H1 (cell line): ENCODE measurements around the gene NFKB1. TPM values are rescaled to one million over a fixed set of nuclear protein-coding genes. Genes with fewer than 3 reads are reported as not detected.

Experiments
- CTCF ChIA-PET: fragments of 300-600 bp; sonication (Branson Sonifier 250); formaldehyde crosslinking; loops from one replicate; lab custom pipeline; 2021; ENCODE audit not compliant: partially characterized antibody; lab: Charles Lee
- POLR2A ChIA-PET: fragments of 300-600 bp; sonication (Branson Sonifier 250); formaldehyde crosslinking; loops from one replicate; lab custom pipeline; 2021; ENCODE audit warnings: inconsistent platforms; ENCODE audit not compliant: partially characterized antibody; lab: Charles Lee
- DNase-seq, 2 experiments: peaks; one replicate each; pipeline versions ENCODE4 v3.0.0 to v3.0.0-alpha.2; 2010 to 2022; ENCODE audit warnings: low spot score in 2 of 2, low read depth in 1 of 2, mixed read lengths in 1 of 2
- FAIRE-seq: peaks from 2 replicates; lab custom pipeline; 2011; peaks lifted over from hg19 to GRCh38; lab: Jason Lieb, UNC
- H2AFZ ChIP-seq: 2 replicates; pipeline ENCODE4 v1.8.1; 2012; ENCODE audit warnings: low read length, inconsistent platforms
- H2AK5ac ChIP-seq: 2 replicates; pipeline ENCODE4 v1.6.1; 2013; ENCODE audit warnings: low read depth, low read length
- H2BK120ac ChIP-seq: replicated peaks from 2 replicates; pipeline ENCODE3; 2013; ENCODE audit warnings: low read depth, low read length, inconsistent platforms
- H2BK12ac ChIP-seq: 2 replicates; pipeline ENCODE4 v1.6.1; 2013; ENCODE audit warnings: low read depth, low read length
- H2BK15ac ChIP-seq: 2 replicates; pipeline ENCODE4 v1.6.1; 2013; ENCODE audit warnings: low read length
- H2BK20ac ChIP-seq: 2 replicates; pipeline ENCODE4 v1.6.1; 2013; ENCODE audit warnings: low read length
- H2BK5ac ChIP-seq: 2 replicates; pipeline ENCODE4 v1.6.1; 2013; ENCODE audit warnings: low read depth, low read length
- H3K14ac ChIP-seq: 2 replicates; pipeline ENCODE4 v1.6.1; 2013; ENCODE audit warnings: inconsistent platforms; ENCODE audit not compliant: insufficient read length
- H3K18ac ChIP-seq: 2 replicates; pipeline ENCODE4 v1.6.1; 2013; ENCODE audit warnings: low read length; ENCODE audit errors: extremely low read depth
- H3K23ac ChIP-seq: 2 replicates; pipeline ENCODE4 v1.6.1; 2013; ENCODE audit warnings: inconsistent platforms; ENCODE audit not compliant: insufficient read length
- H3K23me2 ChIP-seq: 2 replicates; pipeline ENCODE4 v1.6.1; 2013; ENCODE audit warnings: low read depth, low read length
- H3K27ac ChIP-seq: 2 replicates; pipeline ENCODE4 v1.6.1; 2011; ENCODE audit warnings: low read depth, low read length, inconsistent platforms
- H3K27me3 ChIP-seq, 4 experiments: replicated peaks in 1 of 4; 1 replicate in 1 of 4; 2 replicates in 3 of 4; pipeline versions ENCODE4 v1.6.1 to v1.8.1; 2011 to 2013; ENCODE audit warnings: low read length in 3 of 4, mild to moderate bottlenecking in 3 of 4, inconsistent platforms in 2 of 4, mixed read lengths in 2 of 4, moderate library complexity in 1 of 4; ENCODE audit not compliant: control insufficient read depth in 3 of 4, insufficient read depth in 3 of 4; ENCODE audit errors: extremely low read depth in 1 of 4
- H3K36me3 ChIP-seq, 4 experiments: 2 replicates each; pipeline versions ENCODE4 v1.6.1 to v1.8.1; 2011 to 2013; ENCODE audit warnings: mild to moderate bottlenecking in 4 of 4, low read length in 3 of 4, moderate library complexity in 2 of 4, control low read depth in 1 of 4, inconsistent platforms in 1 of 4; ENCODE audit not compliant: insufficient read depth in 4 of 4, control insufficient read depth in 2 of 4
- H3K4ac ChIP-seq: replicated peaks from 2 replicates; pipeline ENCODE3; 2013; ENCODE audit warnings: low read length, low read depth, mixed read lengths, inconsistent platforms; ENCODE audit not compliant: insufficient read length
- H3K4me1 ChIP-seq, 4 experiments: replicated peaks in 1 of 4; 1 replicate in 1 of 4; 2 replicates in 3 of 4; pipeline versions ENCODE4 v1.6.1 to v1.8.1; 2011 to 2013; ENCODE audit warnings: low read length in 3 of 4, inconsistent platforms in 2 of 4, mixed read lengths in 1 of 4; ENCODE audit not compliant: insufficient read depth in 4 of 4, control insufficient read depth in 3 of 4
- H3K4me2 ChIP-seq, 2 experiments: 2 replicates each; pipeline versions ENCODE4 v1.6.1 to v1.8.1; 2011 to 2013; ENCODE audit warnings: low read depth in 2 of 2, low read length in 2 of 2, control low read depth in 1 of 2, inconsistent platforms in 1 of 2, mild to moderate bottlenecking in 1 of 2; ENCODE audit not compliant: insufficient read depth in 1 of 2
- H3K4me3 ChIP-seq, 4 experiments: fragments of 200-600, 300-600 bp in 1 of 4; sonication (generic), shearing (Covaris generic), sonication (Bioruptor Twin) in 1 of 4; 2 replicates each; pipeline versions ENCODE4 v1.5.1 to v1.8.1; 2011 to 2016; ENCODE audit warnings: low read length in 4 of 4, low read depth in 3 of 4, control low read depth in 2 of 4, inconsistent platforms in 2 of 4, mild to moderate bottlenecking in 2 of 4, mixed read lengths in 1 of 4, moderate library complexity in 1 of 4; ENCODE audit not compliant: insufficient read depth in 2 of 4; ENCODE audit errors: extremely low read depth in 1 of 4
- H3K56ac ChIP-seq: replicated peaks from 2 replicates; pipeline ENCODE3; 2013; ENCODE audit warnings: low read depth, mild to moderate bottlenecking, mixed read lengths, low read length, inconsistent platforms; ENCODE audit not compliant: insufficient read length
- H3K79me1 ChIP-seq: 2 replicates; pipeline ENCODE4 v1.6.1; 2013; ENCODE audit warnings: low read depth, low read length, control low read depth
- H3K79me2 ChIP-seq, 2 experiments: 2 replicates each; pipeline versions ENCODE4 v1.6.1 to v1.8.1; 2012 to 2013; ENCODE audit warnings: low read length in 2 of 2, mild to moderate bottlenecking in 2 of 2, inconsistent platforms in 1 of 2; ENCODE audit not compliant: insufficient read depth in 2 of 2, control insufficient read depth in 1 of 2
- H3K9ac ChIP-seq, 4 experiments: replicated peaks in 1 of 4; 1 replicate in 1 of 4; 2 replicates in 3 of 4; pipeline versions ENCODE4 v1.6.1 to v1.8.1; 2011 to 2013; ENCODE audit warnings: low read depth in 3 of 4, low read length in 3 of 4, control low read depth in 2 of 4, mild to moderate bottlenecking in 2 of 4, moderate library complexity in 2 of 4, inconsistent platforms in 1 of 4; ENCODE audit errors: extremely low read depth in 1 of 4
- H3K9me3 ChIP-seq, 2 experiments: 2 replicates each; pipeline versions ENCODE4 v1.6.1 to v1.8.1; 2012 to 2013; ENCODE audit warnings: mild to moderate bottlenecking in 2 of 2, moderate library complexity in 2 of 2, control low read depth in 1 of 2, inconsistent platforms in 1 of 2, low read depth in 1 of 2, low read length in 1 of 2, mixed read lengths in 1 of 2; ENCODE audit not compliant: insufficient read depth in 2 of 2
- H4K20me1 ChIP-seq, 2 experiments: replicated peaks in 1 of 2; 2 replicates each; pipeline versions ENCODE3 to v1.8.1; 2011 to 2013; ENCODE audit warnings: inconsistent platforms in 2 of 2, low read length in 2 of 2, mild to moderate bottlenecking in 1 of 2; ENCODE audit not compliant: insufficient read depth in 2 of 2, control insufficient read depth in 1 of 2
- H4K5ac ChIP-seq: 2 replicates; pipeline ENCODE4 v1.6.1; 2013; ENCODE audit warnings: low read length, low read depth, mixed read lengths, inconsistent platforms; ENCODE audit not compliant: insufficient read length
- H4K8ac ChIP-seq: 2 replicates; pipeline ENCODE4 v1.8.0; 2013; ENCODE audit warnings: mild to moderate bottlenecking, moderate library complexity, low read length, inconsistent platforms; ENCODE audit not compliant: insufficient read depth; ENCODE audit errors: extremely low read depth
- H4K91ac ChIP-seq: replicated peaks from 2 replicates; pipeline ENCODE3; 2013; ENCODE audit warnings: low read length, mixed read lengths, inconsistent platforms; ENCODE audit not compliant: insufficient read length
- NRF1 ChIP-seq: IDR thresholded peaks from 2 replicates; pipeline ENCODE4 v1.6.1; 2011; ENCODE audit warnings: mild to moderate bottlenecking, low read depth, low read length, improper control_type of control experiment
- RFX5 ChIP-seq: IDR thresholded peaks from 2 replicates; pipeline ENCODE4 v1.6.1; 2011; ENCODE audit warnings: low read depth, low read length, improper control_type of control experiment, borderline replicate concordance
- RNF2 ChIP-seq: fragments of 200-900, 300-1000 bp; sonication (generic); IDR thresholded peaks from 2 replicates; pipeline ENCODE4 v1.7.1; 2016; ENCODE audit warnings: borderline replicate concordance, low read depth, mild to moderate bottlenecking, antibody characterized with exemption, low read length; ENCODE audit not compliant: poor library complexity, severe bottlenecking; ENCODE audit errors: missing control alignments
- RXRA ChIP-seq: IDR thresholded peaks from 2 replicates; pipeline ENCODE4 v1.6.1; 2011; ENCODE audit warnings: low read depth, mild to moderate bottlenecking, low read length, moderate library complexity; ENCODE audit not compliant: insufficient read depth
- SIX5 ChIP-seq: IDR thresholded peaks from 2 replicates; pipeline ENCODE4 v1.6.1; 2011; ENCODE audit warnings: mild to moderate bottlenecking, low read depth, low read length
- TAF7 ChIP-seq: optimal IDR thresholded peaks from 2 replicates; pipeline ENCODE3; 2011; ENCODE audit warnings: low read depth, mild to moderate bottlenecking, inconsistent platforms, low read length, moderate library complexity, borderline replicate concordance
- TCF12 ChIP-seq: IDR thresholded peaks from 2 replicates; pipeline ENCODE4 v1.6.1; 2011; ENCODE audit warnings: low read depth, mild to moderate bottlenecking, low read length
- WGBS, 2 experiments: shearing (Covaris generic) in 1 of 2; methylation state at CpG; one replicate each; pipeline versions ENCODE4 v1.1.6 to v1.1.7; 2013 to 2015; ENCODE audit warnings: low lambda C conversion rate in 2 of 2, mixed read lengths in 2 of 2, inconsistent platforms in 1 of 2, low coverage in 1 of 2, missing lambda C conversion rate in 1 of 2; ENCODE audit not compliant: insufficient replicate concordance in 2 of 2, insufficient coverage in 1 of 2, insufficient read length in 1 of 2; ENCODE audit errors: extremely low coverage in 1 of 2, missing lambda C conversion rate in 1 of 2; 5-methylcytosine and 5-hydroxymethylcytosine counted together
- polyA plus RNA-seq, 7 experiments: library from polyadenylated mRNA; depleted of rRNA in 3 of 7; stranded (reverse) in 5 of 7; unstranded in 2 of 7; fragments of >200 nt in 5 of 7; fragments of 200-250 nt in 2 of 7; gene quantifications; 1 replicate in 5 of 7; 2 replicates in 1 of 7; 4 replicates in 1 of 7; pipeline versions ENCODE4 v1.2.1 to v1.2.3, GENCODE V29; 2011 to 2013; ENCODE audit warnings: missing spikeins in 2 of 7, mixed read lengths in 2 of 7
- total RNA-seq: library from RNA; stranded (reverse); fragmentation: NEBNext Ultra II Directional; extraction: Animal tissue kit (Norgen Biotek cat#: 25700); gene quantifications from 2 replicates; pipeline ENCODE4 v1.2.1, GENCODE V29; 2021

Gene NFKB1
- total and polyA plus RNA-seq, 2 of the 8 experiments (the other 6 are each of a cell fraction or from before 2014, with no cell fraction given) = 2.9 to 6.8 TPM

GRCh38 chr4:102564399-102565059 lies 63.4 kb downstream of the NFKB1 start:
- H4K91ac ChIP-seq = no peak overlapping the region
- no peak overlapping the region for H2AFZ ChIP-seq
- H3K36me3 ChIP-seq = no peaks in the 10 kb centered on the region; a peak in 1 of 8 replicates
- H2BK5ac ChIP-seq = no peak overlapping the region
- H3K79me2 ChIP-seq = no peaks in the 10 kb centered on the region
- no peaks in the 10 kb centered on the region for H3K79me1 ChIP-seq
- DNase-seq (no peak), FAIRE-seq (no peak)
- no peak overlapping the region for H2BK20ac ChIP-seq
- H3K56ac ChIP-seq = no peak overlapping the region
- no peak overlapping the region for H4K8ac ChIP-seq
- WGBS, 2 experiments = 85% methylated on average over 4 of the region's 4 CpGs; no CpG with 5 or more reads in 1 of the 2 experiments
- no peak overlapping the region for H2BK15ac ChIP-seq
- no peak overlapping the region for H2AK5ac ChIP-seq
- no peak overlapping the region for H3K4ac ChIP-seq
- H4K5ac ChIP-seq = no peak overlapping the region
- no peak overlapping the region for H3K4me2 ChIP-seq
- no peaks in the 10 kb centered on the region for H4K20me1 ChIP-seq
- no peak overlapping the region for H3K27ac ChIP-seq
- no peak overlapping the region for H3K9ac ChIP-seq
- no peak overlapping the region for H3K23ac ChIP-seq
- ChIA-PET CTCF (interaction anchor here (0.7 to 2.2 kb wide), 5 partner anchors 14 to 35 kb away, joined by 3 to 6 read pairs (median 4); no protein-coding TSS in a partner anchor), POLR2A (interaction anchor here (1.1 kb wide), 1 partner anchor 305 kb away, joined by 3 read pairs; no protein-coding TSS in a partner anchor)
- no peak overlapping the region for H3K4me3 ChIP-seq
- no peaks in the 10 kb centered on the region for H3K27me3 ChIP-seq
- H3K18ac ChIP-seq = no peak overlapping the region
- H2BK120ac ChIP-seq = no peak overlapping the region
- no peaks in the 10 kb centered on the region for H3K4me1 ChIP-seq
- no peak for TF ChIP-seq TAF7
- no peak for TF ChIP-seq RNF2
- TF ChIP-seq NRF1 = no peak
- no peak for TF ChIP-seq TCF12
- TF ChIP-seq RXRA = no peak
- TF ChIP-seq SIX5 = no peak
- no peak for TF ChIP-seq RFX5
- no peak overlapping the region for H2BK12ac ChIP-seq
- no peak overlapping the region for H3K14ac ChIP-seq
- H3K23me2 ChIP-seq = no peaks in the 10 kb centered on the region
- no peaks in the 10 kb centered on the region for H3K9me3 ChIP-seq
